ENCODE measurements around the gene SLC12A7. TPM values are rescaled to one million over a fixed set of nuclear protein-coding genes. Genes with fewer than 3 reads are reported as not detected.

SLC12A7 gene
- total RNA-seq, 6 experiments from 2014 or later: 38.9 to 65.2 (median 53.3) TPM

DNA sequence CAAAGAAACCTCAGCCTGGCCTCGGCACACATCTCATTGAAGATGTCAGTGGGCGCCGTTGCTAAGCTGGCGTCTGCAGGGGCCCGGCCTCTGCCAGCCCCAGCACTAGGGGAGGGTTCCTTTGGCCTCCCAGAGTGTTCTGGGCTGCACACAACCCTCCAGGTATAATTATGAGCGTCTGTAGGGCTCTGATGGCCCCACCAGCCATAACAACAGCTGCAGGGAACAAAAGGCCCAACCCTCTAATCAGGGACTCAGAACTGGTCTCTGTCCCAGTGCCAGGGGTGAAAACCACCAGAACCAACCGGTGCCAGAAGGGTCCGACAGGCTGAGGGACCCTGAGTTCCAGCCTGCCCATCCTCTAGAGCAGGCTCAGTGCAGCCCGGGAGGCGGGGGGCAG lies 39.5 kb upstream of the SLC12A7 start:
- DNase-seq: peak in 1 of 3 donors; percentile 35
- Histone ChIP-seq H3K4me1 (no peaks in the 10 kb centered on the region), H3K36me3 (no peaks in the 10 kb centered on the region), H3K4me3 (no peak overlapping the region), H3K27ac (no peak overlapping the region), H3K27me3 (peaks cover 0 to 13% of the 10 kb centered on the region in 2 donors), H3K9me3 (no peaks in the 10 kb centered on the region)
- ATAC-seq: no peak
- intact Hi-C loops (cut with DNase I): no loop called here
- TF ChIP-seq, protein P1, sequence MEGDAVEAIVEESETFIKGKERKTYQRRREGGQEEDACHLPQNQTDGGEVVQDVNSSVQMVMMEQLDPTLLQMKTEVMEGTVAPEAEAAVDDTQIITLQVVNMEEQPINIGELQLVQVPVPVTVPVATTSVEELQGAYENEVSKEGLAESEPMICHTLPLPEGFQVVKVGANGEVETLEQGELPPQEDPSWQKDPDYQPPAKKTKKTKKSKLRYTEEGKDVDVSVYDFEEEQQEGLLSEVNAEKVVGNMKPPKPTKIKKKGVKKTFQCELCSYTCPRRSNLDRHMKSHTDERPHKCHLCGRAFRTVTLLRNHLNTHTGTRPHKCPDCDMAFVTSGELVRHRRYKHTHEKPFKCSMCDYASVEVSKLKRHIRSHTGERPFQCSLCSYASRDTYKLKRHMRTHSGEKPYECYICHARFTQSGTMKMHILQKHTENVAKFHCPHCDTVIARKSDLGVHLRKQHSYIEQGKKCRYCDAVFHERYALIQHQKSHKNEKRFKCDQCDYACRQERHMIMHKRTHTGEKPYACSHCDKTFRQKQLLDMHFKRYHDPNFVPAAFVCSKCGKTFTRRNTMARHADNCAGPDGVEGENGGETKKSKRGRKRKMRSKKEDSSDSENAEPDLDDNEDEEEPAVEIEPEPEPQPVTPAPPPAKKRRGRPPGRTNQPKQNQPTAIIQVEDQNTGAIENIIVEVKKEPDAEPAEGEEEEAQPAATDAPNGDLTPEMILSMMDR (IDR thresholded peaks at IDR 0.05): no peak
- TF ChIP-seq POLR2A (IDR thresholded peaks at IDR 0.05): no peak
- WGBS (ENCODE audit: insufficient coverage, low coverage, low lambda C conversion rate, missing lambda C conversion rate): no CpG with 5 or more reads among the region's 10 CpGs

DNA sequence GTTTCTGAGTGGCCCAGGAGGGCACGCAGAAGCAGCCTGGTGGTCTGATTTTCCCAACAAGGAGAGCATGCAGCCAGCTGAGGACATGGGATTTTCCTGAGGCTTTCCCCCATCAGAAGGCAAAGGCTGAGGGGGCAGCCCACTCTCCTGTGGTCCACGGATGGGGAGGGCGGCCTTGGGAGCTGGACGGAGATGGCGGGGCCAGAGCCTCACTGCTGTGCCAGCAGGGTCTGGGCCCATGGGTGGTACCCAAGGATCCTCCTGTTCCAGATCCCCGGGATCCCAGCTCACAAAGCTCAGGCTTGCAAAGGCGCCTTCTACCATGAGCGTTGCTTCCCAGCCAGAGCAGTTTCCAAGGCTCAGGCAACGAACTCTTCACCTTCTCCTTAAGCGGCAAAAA lies 39.0 kb upstream of the SLC12A7 start:
- intact Hi-C loops (cut with DNase I): no loop called here
- peak in 1 of 3 donors; percentile 46 for DNase-seq
- 83% methylated on average over 1 of the region's 10 CpGs for WGBS (ENCODE audit: insufficient coverage, low coverage, low lambda C conversion rate, missing lambda C conversion rate)

DNA sequence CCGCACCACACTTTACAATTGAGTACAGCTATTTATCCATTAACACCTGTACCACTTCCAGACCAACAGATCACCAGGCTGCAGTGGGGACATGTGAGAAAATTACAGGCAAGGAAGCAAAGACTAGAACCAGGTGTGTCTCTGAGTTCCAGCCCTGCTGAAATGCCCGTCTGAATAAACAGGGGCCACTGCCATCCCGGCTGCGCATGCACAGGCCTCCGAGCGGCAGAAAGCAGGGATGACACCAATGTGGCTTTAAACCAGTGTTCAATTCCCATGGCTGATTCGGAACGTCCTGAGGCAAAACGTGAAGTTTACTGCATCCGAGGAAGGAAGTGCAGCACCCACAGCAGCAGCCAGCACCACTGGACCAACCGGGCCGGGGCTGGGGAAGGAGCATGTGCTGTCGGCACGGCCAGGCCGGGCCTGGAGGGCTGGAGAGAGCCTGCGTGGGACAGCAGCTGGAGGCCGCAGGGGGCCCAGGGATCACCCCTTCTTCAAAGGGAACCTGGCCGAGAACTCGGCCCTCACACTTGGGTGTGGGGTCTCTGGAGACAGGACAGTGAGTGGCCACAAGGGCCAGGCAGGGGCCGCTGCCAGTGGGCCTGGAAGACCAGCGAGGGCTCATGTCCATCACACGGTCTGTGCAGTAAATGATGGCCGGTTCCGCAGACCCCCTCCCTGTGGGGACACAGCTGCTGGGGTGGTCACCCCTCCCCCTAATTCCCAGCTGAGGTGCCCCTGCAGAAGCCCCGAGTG lies 33.0 kb upstream of the SLC12A7 start:
- Histone ChIP-seq H3K4me3 (no peak overlapping the region), H3K9me3 (no peaks in the 10 kb centered on the region), H3K27me3 (no peaks in the 10 kb centered on the region), H3K36me3 (no peaks in the 10 kb centered on the region), H3K27ac (no peak overlapping the region), H3K4me1 (peaks cover 0 to 5% (median 0%) of the 10 kb centered on the region in 4 donors)
- 89% methylated on average over 5 of the region's 25 CpGs for WGBS (ENCODE audit: insufficient coverage, low coverage, low lambda C conversion rate, missing lambda C conversion rate)
- DNase-seq (no peak), ATAC-seq (no peak)
- TF ChIP-seq, protein P1 (IDR thresholded peaks at IDR 0.05): no peak
- no peak for TF ChIP-seq POLR2A (IDR thresholded peaks at IDR 0.05)
- intact Hi-C loops (cut with DNase I): loop anchor here (5.0 to 10.0 kb wide), 2 partner anchors 210 to 223 kb away; no protein-coding TSS in a partner anchor

More for the DNA sequence above, 39.0 kb upstream of the SLC12A7 start:
- H3K9me3 ChIP-seq: no peaks in the 10 kb centered on the region
- no peak overlapping the region for H3K4me3 ChIP-seq
- no peak overlapping the region for H3K27ac ChIP-seq
- no peaks in the 10 kb centered on the region for H3K36me3 ChIP-seq
- no peak for TF ChIP-seq POLR2A (IDR thresholded peaks at IDR 0.05)
- TF ChIP-seq, protein P1 (IDR thresholded peaks at IDR 0.05): no peak
- H3K27me3 ChIP-seq: peaks cover 0 to 8% of the 10 kb centered on the region in 2 donors
- no peaks in the 10 kb centered on the region for H3K4me1 ChIP-seq
- no peak for ATAC-seq

DNA sequence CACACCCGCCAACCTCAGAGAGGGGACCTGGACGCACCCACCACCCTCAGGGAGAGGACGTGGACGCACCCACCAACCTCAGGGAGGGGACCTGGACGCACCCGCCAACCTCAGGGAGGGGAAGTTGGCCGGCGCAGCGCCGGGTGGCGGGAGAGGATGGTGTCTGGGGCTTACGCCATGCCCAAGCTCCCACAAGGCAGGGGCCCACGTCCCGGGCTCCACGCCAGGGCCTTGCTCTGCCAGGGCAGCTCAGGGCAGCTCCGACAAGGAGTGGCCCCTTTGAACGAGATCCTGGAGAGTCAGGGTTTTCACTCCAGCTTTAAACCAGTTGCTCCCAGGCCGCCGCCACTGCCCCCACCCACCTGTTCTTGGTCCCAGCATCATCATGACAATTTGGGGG lies 32.2 kb upstream of the SLC12A7 start:
- Histone ChIP-seq H3K27ac (no peak overlapping the region), H3K4me3 (no peak overlapping the region), H3K9me3 (no peaks in the 10 kb centered on the region), H3K27me3 (no peaks in the 10 kb centered on the region), H3K4me1 (peaks cover 0 to 5% (median 0%) of the 10 kb centered on the region in 4 donors), H3K36me3 (no peaks in the 10 kb centered on the region)
- TF ChIP-seq POLR2A (IDR thresholded peaks at IDR 0.05): no peak
- TF ChIP-seq, protein P1 (IDR thresholded peaks at IDR 0.05): no peak
- DNase-seq: peak in 1 of 3 donors; percentile 51
- intact Hi-C loops (cut with DNase I): loop anchor here (5.0 to 10.0 kb wide), 2 partner anchors 209 to 222 kb away; no protein-coding TSS in a partner anchor
- WGBS (ENCODE audit: insufficient coverage, low coverage, low lambda C conversion rate, missing lambda C conversion rate): no CpG with 5 or more reads among the region's 19 CpGs
- ATAC-seq: no peak

Measured in right lobe of liver (tissue), 6 donors.